Iris pigment epithelial cell (primary cell): ENCODE data around the gene TRIM22.
A peak's percentile ranks its signal among the peaks of the same experiment; 100 is the strongest.
"Not testable (repeated sequence)": the region's sequence is repeated elsewhere in the genome, so short reads cannot be mapped to it uniquely, and the experiment has no call there.

Source experiments
- DNase-seq: peaks from one replicate; pipeline ENCODE4 v3.0.0-alpha.2; 2011; ENCODE audit warnings: low read depth

Gene TRIM22, protein sequence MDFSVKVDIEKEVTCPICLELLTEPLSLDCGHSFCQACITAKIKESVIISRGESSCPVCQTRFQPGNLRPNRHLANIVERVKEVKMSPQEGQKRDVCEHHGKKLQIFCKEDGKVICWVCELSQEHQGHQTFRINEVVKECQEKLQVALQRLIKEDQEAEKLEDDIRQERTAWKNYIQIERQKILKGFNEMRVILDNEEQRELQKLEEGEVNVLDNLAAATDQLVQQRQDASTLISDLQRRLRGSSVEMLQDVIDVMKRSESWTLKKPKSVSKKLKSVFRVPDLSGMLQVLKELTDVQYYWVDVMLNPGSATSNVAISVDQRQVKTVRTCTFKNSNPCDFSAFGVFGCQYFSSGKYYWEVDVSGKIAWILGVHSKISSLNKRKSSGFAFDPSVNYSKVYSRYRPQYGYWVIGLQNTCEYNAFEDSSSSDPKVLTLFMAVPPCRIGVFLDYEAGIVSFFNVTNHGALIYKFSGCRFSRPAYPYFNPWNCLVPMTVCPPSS

DNA sequence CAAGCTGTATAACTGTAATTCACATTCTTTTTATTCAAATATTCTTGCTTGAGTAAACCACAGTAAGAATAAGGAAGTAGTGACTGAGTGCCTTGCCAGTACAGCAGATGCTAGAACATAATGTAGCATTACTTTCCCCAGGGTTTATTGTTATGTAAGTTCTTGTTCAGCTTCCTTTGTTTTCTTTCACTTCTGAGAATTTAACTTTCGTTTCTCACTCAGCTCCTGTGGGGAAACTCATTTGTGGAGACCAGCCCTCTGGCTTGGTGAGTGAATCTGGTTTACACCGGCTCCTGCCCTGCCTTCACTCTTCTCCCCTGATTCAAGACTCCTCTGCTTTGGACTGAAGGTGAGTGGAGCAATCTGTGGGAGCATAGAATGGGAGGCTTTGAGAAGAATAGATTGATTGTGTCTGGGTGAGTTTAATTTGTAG lies at the start of gene TRIM22:
Gene TRIM22 (plus strand): TSS at position 240 of the 433 bp plus-strand sequence. CDS start 6,443 bp downstream, outside the sequence.
- peak; percentile 87 for DNase-seq

DNA sequence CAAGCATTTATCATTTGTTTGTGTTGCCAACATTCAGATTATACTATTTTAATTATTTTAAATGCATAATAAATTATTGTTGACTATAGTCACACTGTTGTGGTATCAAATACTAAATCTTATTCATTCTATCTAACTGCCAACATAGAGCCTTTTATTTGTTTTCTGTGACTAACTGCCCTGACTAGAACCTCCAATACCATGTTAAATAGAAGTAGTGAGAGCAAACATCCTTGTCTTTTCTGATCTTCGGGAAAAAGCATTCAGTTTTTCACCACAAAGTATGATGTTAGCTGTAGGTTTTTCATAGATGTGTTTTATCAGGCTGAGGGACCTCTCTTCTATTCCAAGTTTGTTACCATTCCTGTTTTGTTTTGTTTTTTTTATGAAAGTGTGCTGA lies 49.6 kb upstream of the TRIM22 start:
- DNase-seq: no peak

DNA sequence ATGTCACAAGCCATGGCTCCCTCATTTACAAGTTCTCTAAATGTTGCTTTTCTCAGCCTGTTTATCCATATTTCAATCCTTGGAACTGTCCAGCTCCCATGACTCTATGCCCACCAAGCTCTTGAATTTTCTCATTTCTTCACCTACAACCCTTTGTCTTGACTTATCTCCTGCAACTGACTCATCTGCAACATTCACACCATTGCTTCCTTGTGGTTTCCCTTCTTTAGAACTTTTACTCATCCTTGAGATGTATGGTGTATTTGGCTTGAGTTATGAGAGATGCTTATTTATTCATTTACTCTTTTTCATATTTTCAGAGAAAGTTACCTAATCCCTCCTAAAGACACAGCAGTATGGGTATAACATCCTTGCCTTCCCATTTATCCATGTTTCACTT lies 46.0 kb upstream of the TRIM22 start:
- no peak for DNase-seq

- DNase-seq: no peak
These were observed 43.5 kb upstream of the TRIM22 start for GRCh38 chr11:5646139-5646538.

DNA sequence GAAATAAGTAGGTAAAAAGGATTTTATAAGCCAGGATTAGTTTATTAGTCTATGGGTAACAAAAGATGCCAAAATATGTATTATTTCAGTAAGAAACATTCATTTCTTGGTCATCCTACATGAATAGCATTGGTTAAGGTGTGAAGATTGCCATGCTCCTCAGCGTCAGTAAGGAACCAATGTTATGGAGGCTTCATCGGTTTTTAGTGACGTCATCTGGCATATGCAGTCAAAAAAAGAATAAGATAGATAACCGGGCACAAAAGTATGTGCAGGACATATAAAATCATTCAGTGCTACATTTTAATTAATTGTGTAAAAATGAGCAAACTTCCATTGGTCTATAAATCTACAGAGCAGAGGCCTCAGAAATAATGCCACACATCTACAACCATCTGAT lies 34.1 kb upstream of the TRIM22 start:
- no peak for DNase-seq

GRCh38 chr11:5656956-5657355 lies 32.6 kb upstream of the TRIM22 start:
- not testable (repeated sequence) for DNase-seq

- DNase-seq: no peak
These were observed 31.3 kb upstream of the TRIM22 start for GRCh38 chr11:5658318-5658717.

DNA sequence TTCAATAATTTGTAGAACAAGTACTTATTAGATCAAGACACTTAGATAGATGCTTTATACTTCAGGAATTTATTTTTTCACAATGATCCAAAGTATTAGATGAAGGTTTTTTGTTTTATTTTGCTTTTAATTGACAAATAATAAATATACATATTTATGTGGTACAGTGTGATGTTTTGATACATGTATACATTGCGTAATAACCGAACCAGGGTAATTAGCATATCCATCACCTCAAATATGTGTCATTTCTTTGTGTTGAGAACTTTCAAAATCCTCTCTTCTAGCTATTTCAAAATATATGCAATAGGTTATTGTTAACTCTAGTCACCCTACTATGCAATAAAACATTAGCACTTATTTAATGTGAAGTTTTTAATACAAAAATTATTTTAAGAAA lies 26.1 kb upstream of the TRIM22 start:
- DNase-seq: no peak

DNA sequence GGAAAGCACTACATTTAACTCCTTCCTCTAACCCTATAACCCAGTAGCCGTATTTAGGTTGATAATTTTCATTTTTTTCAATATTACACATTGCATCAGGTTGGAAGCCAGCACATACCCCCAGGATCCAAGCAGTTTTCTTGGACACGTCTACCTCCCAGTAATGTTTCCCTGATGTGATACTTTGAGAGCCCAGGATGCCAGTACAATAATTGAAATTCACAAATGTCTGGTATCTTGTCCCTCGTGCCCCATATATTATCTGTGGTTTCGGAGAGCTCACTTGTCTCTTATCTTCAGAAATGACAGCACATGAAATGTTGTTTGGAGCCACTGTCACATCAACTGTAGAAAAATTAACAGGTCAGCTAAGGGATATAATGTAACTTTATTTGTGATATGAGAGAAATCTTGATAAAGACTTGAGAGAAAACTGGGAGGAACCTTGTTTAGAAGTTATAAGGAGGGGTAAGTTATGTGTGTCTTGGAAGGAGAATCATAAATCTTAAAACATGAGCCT lies 24.5 kb upstream of the TRIM22 start:
- no peak for DNase-seq

- peak; percentile 4 for DNase-seq
These were observed 23.7 kb upstream of the TRIM22 start for GRCh38 chr11:5665746-5666401.

DNA sequence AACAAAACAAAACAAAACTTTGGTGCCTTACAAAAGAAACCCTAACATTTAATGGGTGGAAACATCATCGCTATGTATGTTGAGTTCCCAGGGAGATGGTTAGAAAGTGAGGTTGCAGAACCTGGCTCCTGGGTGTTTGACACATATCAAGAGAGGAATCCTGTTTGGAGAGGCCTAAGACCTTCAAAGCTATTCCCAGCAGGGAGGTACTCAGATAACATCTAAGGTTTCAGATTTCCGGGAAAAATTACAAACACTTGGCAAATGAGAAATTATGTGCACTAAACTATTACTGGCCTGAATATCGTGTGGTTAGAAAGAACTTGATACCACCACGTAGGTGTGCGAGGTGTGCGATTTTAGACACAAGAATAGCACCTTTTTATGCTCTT lies 23.2 kb upstream of the TRIM22 start:
- DNase-seq: peak; percentile 33

DNA sequence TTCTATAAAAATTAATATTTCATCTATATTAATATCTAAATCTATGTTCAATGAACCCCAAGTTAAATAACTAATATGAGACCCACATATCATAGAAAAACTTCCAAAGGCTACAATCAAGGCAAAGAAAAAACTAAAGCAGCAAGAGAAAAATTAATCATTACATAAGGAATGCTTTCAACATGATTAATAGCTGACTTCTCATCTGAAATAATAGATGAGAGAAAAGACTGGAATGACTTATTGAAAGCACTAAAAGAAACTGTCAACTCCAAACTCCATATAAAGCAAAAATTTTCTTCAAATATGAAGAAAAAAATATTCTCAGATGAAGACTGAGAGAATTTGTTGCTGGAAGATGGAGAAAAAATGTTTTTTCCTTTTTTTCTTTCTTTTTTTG lies 17.8 kb upstream of the TRIM22 start:
- DNase-seq: peak; percentile 5

DNA sequence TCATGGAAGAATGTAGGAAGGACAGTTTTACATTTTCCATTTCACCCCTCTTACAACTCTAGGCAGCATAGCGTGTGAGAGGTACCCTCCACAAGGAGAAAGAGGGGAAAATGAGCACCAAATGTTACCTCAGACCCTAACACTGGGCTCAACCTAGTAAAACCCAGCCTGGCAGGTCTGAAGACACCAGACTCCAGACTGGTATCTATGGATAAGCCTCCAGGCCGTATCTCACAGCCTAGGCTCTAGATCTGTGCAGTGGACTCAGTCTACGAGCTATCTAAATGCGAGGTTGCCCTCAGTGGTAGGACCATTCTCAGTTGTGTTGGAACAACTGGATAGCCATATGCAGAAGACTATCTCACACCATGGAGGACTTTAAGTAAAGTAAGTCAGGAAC lies 15.2 kb upstream of the TRIM22 start:
- DNase-seq: no peak

- DNase-seq: peak; percentile 4
These were observed 9.8 kb upstream of the TRIM22 start for GRCh38 chr11:5679811-5680210.

- not testable (repeated sequence) for DNase-seq
These were observed 6.6 kb upstream of the TRIM22 start for GRCh38 chr11:5682890-5683441.

GRCh38 chr11:5683620-5684019 lies 6.0 kb upstream of the TRIM22 start:
- not testable (repeated sequence) for DNase-seq

DNA sequence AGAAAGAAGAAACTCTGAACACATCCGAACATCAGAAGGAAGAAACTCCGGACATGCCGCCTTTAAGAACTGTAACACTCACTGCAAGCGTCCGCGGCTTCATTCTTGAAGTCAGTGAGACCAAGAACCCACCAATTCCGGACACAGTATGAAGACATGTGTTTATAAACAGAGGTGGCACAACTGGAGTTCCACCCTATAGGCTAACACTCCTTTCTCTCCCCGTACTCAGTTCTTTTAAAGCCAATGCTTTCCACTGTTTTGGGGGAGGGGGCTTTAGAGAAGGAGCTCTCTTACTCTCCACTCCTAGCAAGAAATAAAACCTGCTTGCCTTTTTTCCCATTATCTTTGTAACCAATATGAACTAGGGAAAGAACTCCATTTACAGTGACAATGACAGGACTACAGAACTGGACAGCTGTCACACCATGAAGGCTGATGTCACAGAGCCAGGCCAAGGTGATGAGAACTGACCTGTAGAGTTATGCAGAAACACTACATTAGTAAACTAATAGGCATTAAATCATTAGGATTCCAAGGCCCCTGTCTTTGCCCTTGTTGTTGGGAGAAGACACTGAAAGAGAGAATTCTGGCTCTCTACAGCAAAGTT lies 5.4 kb upstream of the TRIM22 start:
- DNase-seq: no peak

- peak; percentile 99 for DNase-seq
These were observed 4.8 kb upstream of the TRIM22 start, which contains the start of gene TRIM5 for GRCh38 chr11:5684646-5685362. TRIM5 (minus strand) TSS chr11:5685074; CDS start chr11:5680177, 4,897 bp downstream.

DNA sequence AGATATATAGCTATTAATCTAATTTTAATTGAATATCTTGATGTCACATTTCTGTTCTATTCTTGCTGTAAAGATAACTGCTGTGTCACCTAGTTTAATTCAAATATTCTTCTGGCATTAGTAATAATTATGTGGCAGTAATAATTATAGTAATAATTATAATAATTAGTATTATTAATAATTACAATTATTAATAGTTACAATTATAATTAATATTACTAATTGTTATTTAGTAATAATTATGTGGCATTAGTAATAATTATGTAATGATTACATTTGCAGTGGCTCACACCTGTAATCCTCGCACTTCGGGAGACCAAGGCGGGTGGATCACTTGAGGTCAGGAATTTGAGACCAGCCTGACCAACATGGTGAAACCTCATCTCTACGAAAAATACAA lies 3.2 kb upstream of the TRIM22 start:
- no peak for DNase-seq

DNA sequence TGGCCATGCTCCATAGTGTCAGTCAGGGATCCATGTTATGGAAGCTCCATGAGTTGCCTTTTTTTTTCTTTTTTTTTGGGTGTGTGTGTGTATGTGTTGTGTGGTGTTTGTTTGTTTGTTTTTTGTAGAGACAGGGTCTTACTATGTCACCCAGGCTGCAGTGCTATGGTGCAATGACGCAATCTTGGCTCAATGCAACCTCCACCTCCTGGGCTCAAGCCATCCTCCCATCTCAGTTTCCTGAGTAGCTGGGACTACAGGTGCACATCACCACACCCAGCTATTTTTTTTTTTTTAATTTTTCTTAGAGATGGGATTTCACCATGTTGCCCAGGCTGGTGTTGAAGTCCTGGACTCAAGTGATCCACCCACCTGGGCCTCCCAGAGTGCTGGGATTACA lies 1.1 kb upstream of the TRIM22 start:
- no peak for DNase-seq

DNA sequence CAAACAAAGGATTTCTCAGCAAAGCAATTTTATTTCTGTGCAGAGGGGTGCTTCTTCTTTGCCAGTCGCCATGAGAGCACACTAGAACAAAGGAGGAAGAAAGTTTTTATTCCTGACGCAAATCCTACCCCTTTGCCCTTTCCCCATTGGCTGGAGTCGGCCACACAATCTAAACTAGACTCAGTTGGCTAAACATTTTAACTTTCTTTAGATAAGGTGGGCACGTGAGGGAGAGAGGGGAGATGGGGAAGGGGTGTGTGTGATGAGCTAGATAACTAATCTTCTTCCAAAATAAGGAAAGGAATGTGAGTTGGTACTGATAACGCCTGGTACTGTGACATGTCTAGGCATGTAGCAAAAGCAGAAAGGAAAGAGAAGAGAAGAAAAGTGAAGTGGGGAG lies 626 bp downstream of the TRIM22 start:
- peak; percentile 25 for DNase-seq

DNA sequence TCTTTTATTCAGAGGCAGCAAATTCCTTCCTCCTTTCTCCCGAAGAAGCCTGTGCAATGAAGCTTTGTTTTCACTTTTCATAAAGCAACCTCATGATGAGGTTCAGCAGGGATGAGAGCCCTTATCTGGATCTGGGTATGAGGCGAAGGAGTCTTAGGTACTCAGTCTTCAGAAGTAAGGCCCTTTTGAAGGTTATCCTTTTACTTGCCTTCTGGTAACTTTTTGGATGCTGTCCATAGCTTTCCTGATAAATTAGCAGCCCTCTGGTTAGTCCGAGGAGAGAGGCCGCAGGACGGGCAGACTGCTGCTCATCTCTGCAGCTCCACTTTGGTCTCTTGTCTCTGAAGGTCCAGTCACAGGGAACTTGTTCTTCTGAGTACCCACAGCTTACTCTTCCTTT lies 1.1 kb downstream of the TRIM22 start:
- DNase-seq: peak; percentile 18
